ENCODE measurements around the gene ZNF133. TPM values are rescaled to one million over a fixed set of nuclear protein-coding genes. Genes with fewer than 3 reads are reported as not detected.

ZNF133 gene
- total RNA-seq, 2 experiments from 2014 or later: 7.5 to 9.0 TPM

- peaks cover 14% of the 10 kb centered on the region for H3K4me1 Mint-ChIP-seq (ENCODE audit: low read depth)
- ChIA-PET POLR2A (interaction anchor here (1.0 to 1.8 kb wide), 2 partner anchors 15 to 151 kb away, joined by 3 to 7 read pairs; partner anchors contain the start of genes KAT14 and PET117), CTCF (interaction anchor here (1.1 to 2.1 kb wide), 3 partner anchors 9 to 308 kb away, joined by 3 to 6 read pairs (median 4); no protein-coding TSS in a partner anchor)
- peak overlapping the region; percentile 98 for H3K27ac Mint-ChIP-seq
- intact Hi-C loops (cut with micrococcal nuclease): loop anchor here (1.0 to 10.0 kb wide), 10 partner anchors 152 to 607 kb away; partner anchors contain the start of genes DZANK1, KAT14, OVOL2 and PET117
- DNase-seq: no peak
- H3K4me3 Mint-ChIP-seq: peak overlapping the region; percentile 96
- peaks cover 15% of the 10 kb centered on the region for H3K27me3 Mint-ChIP-seq
- H3K36me3 Mint-ChIP-seq: peaks cover 29% of the 10 kb centered on the region
- peaks cover 13% of the 10 kb centered on the region for H3K9me3 Mint-ChIP-seq
Observed at GRCh38 chr20:18288749-18289267, 481 bp downstream of the ZNF133 start.

- CTCF ChIA-PET: interaction anchor here (1.1 to 2.1 kb wide), 2 partner anchors 10 to 13 kb away, joined by 4 to 6 read pairs; no protein-coding TSS in a partner anchor
- H3K36me3 Mint-ChIP-seq: peaks cover 33% of the 10 kb centered on the region
- peak overlapping the region; percentile 96 for H3K4me3 Mint-ChIP-seq
- peaks cover 13% of the 10 kb centered on the region for H3K9me3 Mint-ChIP-seq
- DNase-seq: no peak
- intact Hi-C loops (cut with micrococcal nuclease): loop anchor here (2.0 to 10.0 kb wide), 3 partner anchors 207 to 607 kb away; partner anchors contain the start of genes OVOL2, RBBP9 and RRBP1
- H3K27ac Mint-ChIP-seq: no peak overlapping the region
- peaks cover 13% of the 10 kb centered on the region for H3K27me3 Mint-ChIP-seq
- POLR2A ChIA-PET: interaction anchor here (1.8 kb wide), 1 partner anchor 151 kb away, joined by 7 read pairs; the partner anchor contains the start of genes KAT14 and PET117
- peaks cover 14% of the 10 kb centered on the region for H3K4me1 Mint-ChIP-seq (ENCODE audit: low read depth)
Observed at GRCh38 chr20:18289306-18289705, 979 bp downstream of the ZNF133 start.

GRCh38 chr20:18299364-18299763 lies 11.0 kb downstream of the ZNF133 start:
- no peak overlapping the region for H3K4me3 Mint-ChIP-seq

GRCh38 chr20:18304618-18305017 lies 16.3 kb downstream of the ZNF133 start:
- Mint-ChIP-seq H3K4me3 (no peak overlapping the region), H3K27me3 (no peaks in the 10 kb centered on the region), H3K4me1 (ENCODE audit: low read depth) (no peaks in the 10 kb centered on the region), H3K9me3 (no peaks in the 10 kb centered on the region), H3K36me3 (peaks cover 15% of the 10 kb centered on the region), H3K27ac (no peak overlapping the region)
- no peak for DNase-seq
- CTCF ChIA-PET: no interaction called here
- POLR2A ChIA-PET: no interaction called here
- intact Hi-C loops (cut with micrococcal nuclease): no loop called here

More at GRCh38 chr20:18299364-18299763, 11.0 kb downstream of the ZNF133 start:
- CTCF ChIA-PET: no interaction called here
- H3K27ac Mint-ChIP-seq: no peak overlapping the region
- peaks cover 6% of the 10 kb centered on the region for H3K9me3 Mint-ChIP-seq
- no peaks in the 10 kb centered on the region for H3K27me3 Mint-ChIP-seq
- H3K36me3 Mint-ChIP-seq: peaks cover 27% of the 10 kb centered on the region
- POLR2A ChIA-PET: no interaction called here
- no peaks in the 10 kb centered on the region for H3K4me1 Mint-ChIP-seq (ENCODE audit: low read depth)
- intact Hi-C loops (cut with micrococcal nuclease): no loop called here
- no peak for DNase-seq

- H3K4me1 Mint-ChIP-seq (ENCODE audit: low read depth): no peaks in the 10 kb centered on the region
- DNase-seq: no peak
- no peak overlapping the region for H3K27ac Mint-ChIP-seq
- H3K4me3 Mint-ChIP-seq: no peak overlapping the region
- no peaks in the 10 kb centered on the region for H3K27me3 Mint-ChIP-seq
- intact Hi-C loops (cut with micrococcal nuclease): no loop called here
- H3K9me3 Mint-ChIP-seq: no peaks in the 10 kb centered on the region
- ChIA-PET POLR2A (no interaction called here), CTCF (no interaction called here)
- H3K36me3 Mint-ChIP-seq: peaks cover 11% of the 10 kb centered on the region
Observed at GRCh38 chr20:18307301-18307700, 19.0 kb downstream of the ZNF133 start.

- no peak overlapping the region for H3K4me3 Mint-ChIP-seq
- no peaks in the 10 kb centered on the region for H3K9me3 Mint-ChIP-seq
- H3K27ac Mint-ChIP-seq: no peak overlapping the region
- peaks cover 28% of the 10 kb centered on the region for H3K36me3 Mint-ChIP-seq
- no peaks in the 10 kb centered on the region for H3K4me1 Mint-ChIP-seq (ENCODE audit: low read depth)
- intact Hi-C loops (cut with micrococcal nuclease): no loop called here
- CTCF ChIA-PET: no interaction called here
- no peaks in the 10 kb centered on the region for H3K27me3 Mint-ChIP-seq
- no peak for DNase-seq
- POLR2A ChIA-PET: no interaction called here
Observed at GRCh38 chr20:18310051-18310450, 21.7 kb downstream of the ZNF133 start.

GRCh38 chr20:18310592-18310991 lies 22.3 kb downstream of the ZNF133 start:
- ChIA-PET POLR2A (no interaction called here), CTCF (no interaction called here)
- no peak for DNase-seq
- Mint-ChIP-seq H3K27me3 (no peaks in the 10 kb centered on the region), H3K36me3 (peaks cover 32% of the 10 kb centered on the region), H3K4me1 (ENCODE audit: low read depth) (no peaks in the 10 kb centered on the region), H3K4me3 (no peak overlapping the region), H3K9me3 (no peaks in the 10 kb centered on the region), H3K27ac (no peak overlapping the region)
- intact Hi-C loops (cut with micrococcal nuclease): no loop called here

- Mint-ChIP-seq H3K27me3 (no peaks in the 10 kb centered on the region), H3K36me3 (peaks cover 44% of the 10 kb centered on the region), H3K4me3 (no peak overlapping the region), H3K9me3 (no peaks in the 10 kb centered on the region), H3K4me1 (ENCODE audit: low read depth) (no peaks in the 10 kb centered on the region), H3K27ac (no peak overlapping the region)
- ChIA-PET POLR2A (no interaction called here), CTCF (no interaction called here)
- intact Hi-C loops (cut with micrococcal nuclease): no loop called here
- no peak for DNase-seq
Observed at GRCh38 chr20:18312723-18313122, 24.4 kb downstream of the ZNF133 start.

GRCh38 chr20:18313411-18313810 lies 25.1 kb downstream of the ZNF133 start:
- Mint-ChIP-seq H3K36me3 (peaks cover 44% of the 10 kb centered on the region), H3K27ac (no peak overlapping the region), H3K4me3 (no peak overlapping the region), H3K9me3 (no peaks in the 10 kb centered on the region), H3K27me3 (no peaks in the 10 kb centered on the region), H3K4me1 (ENCODE audit: low read depth) (no peaks in the 10 kb centered on the region)
- intact Hi-C loops (cut with micrococcal nuclease): no loop called here
- no peak for DNase-seq
- ChIA-PET CTCF (interaction anchor here (0.6 kb wide), 1 partner anchor 232 kb away, joined by 3 read pairs; no protein-coding TSS in a partner anchor), POLR2A (no interaction called here)

- peaks cover 38% of the 10 kb centered on the region for H3K36me3 Mint-ChIP-seq
- H3K27me3 Mint-ChIP-seq: no peaks in the 10 kb centered on the region
- intact Hi-C loops (cut with micrococcal nuclease): no loop called here
- no peaks in the 10 kb centered on the region for H3K4me1 Mint-ChIP-seq (ENCODE audit: low read depth)
- H3K4me3 Mint-ChIP-seq: no peak overlapping the region
- no peak overlapping the region for H3K27ac Mint-ChIP-seq
- ChIA-PET CTCF (no interaction called here), POLR2A (no interaction called here)
- DNase-seq: no peak
- H3K9me3 Mint-ChIP-seq: no peaks in the 10 kb centered on the region
Observed at GRCh38 chr20:18314786-18315406, 26.6 kb downstream of the ZNF133 start.

GRCh38 chr20:18316166-18316565 lies 27.8 kb downstream of the ZNF133 start:
- intact Hi-C loops (cut with micrococcal nuclease): no loop called here
- Mint-ChIP-seq H3K9me3 (no peaks in the 10 kb centered on the region), H3K36me3 (peaks cover 38% of the 10 kb centered on the region), H3K4me3 (no peak overlapping the region), H3K27me3 (no peaks in the 10 kb centered on the region), H3K27ac (no peak overlapping the region), H3K4me1 (ENCODE audit: low read depth) (no peaks in the 10 kb centered on the region)
- DNase-seq: no peak
- POLR2A ChIA-PET: no interaction called here
- CTCF ChIA-PET: no interaction called here

- DNase-seq: no peak
- H3K36me3 Mint-ChIP-seq: peaks cover 9% of the 10 kb centered on the region
- CTCF ChIA-PET: no interaction called here
- no peak overlapping the region for H3K4me3 Mint-ChIP-seq
- POLR2A ChIA-PET: no interaction called here
- no peak overlapping the region for H3K27ac Mint-ChIP-seq
- no peaks in the 10 kb centered on the region for H3K4me1 Mint-ChIP-seq (ENCODE audit: low read depth)
- no peaks in the 10 kb centered on the region for H3K27me3 Mint-ChIP-seq
- H3K9me3 Mint-ChIP-seq: peaks cover under 1% of the 10 kb centered on the region
- intact Hi-C loops (cut with micrococcal nuclease): no loop called here
Observed at GRCh38 chr20:18321316-18321715, 33.0 kb downstream of the ZNF133 start.

All from activated CD4-positive, alpha-beta memory T cell treated with anti-CD3 and anti-CD28 coated beads for 36 hours (primary cell).